Occipital lobe (tissue), 2 donors: Measurements from ENCODE around the gene MISP3. TPM values are rescaled to one million over a fixed set of nuclear protein-coding genes. Genes with fewer than 3 reads are reported as not detected.

Experiments
- DNase-seq: peaks from one replicate; lab custom pipeline; 2025; lab: John Stamatoyannopoulos, UW
- total RNA-seq: library from RNA; depleted of rRNA; stranded (reverse); fragments of >200 nt; gene quantifications from one replicate; pipeline ENCODE4 v1.2.3, GENCODE V29; 2014

MISP3 gene
- total RNA-seq, 1 donor from 2014 or later: 1.6 TPM

DNA sequence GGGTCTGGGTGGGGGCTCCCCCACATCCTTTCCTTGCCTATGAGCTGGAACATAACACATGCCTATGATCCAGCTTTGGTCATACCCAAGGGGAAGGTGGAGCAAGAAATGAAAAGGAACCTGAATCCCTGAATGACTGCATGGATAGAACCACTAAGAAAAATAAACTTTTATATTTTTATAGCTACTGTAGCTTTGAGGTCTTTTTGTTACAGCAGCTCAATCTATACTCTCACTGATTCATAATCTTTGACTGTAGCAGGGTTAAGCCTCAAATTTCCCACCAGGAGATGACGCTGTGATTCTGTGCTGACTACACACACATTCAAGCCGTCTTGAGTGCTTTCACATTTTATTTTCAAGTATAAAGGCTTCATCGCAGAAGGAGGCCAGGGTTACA, 19.6 kb upstream of the MISP3 start:
- no peak for DNase-seq

DNA sequence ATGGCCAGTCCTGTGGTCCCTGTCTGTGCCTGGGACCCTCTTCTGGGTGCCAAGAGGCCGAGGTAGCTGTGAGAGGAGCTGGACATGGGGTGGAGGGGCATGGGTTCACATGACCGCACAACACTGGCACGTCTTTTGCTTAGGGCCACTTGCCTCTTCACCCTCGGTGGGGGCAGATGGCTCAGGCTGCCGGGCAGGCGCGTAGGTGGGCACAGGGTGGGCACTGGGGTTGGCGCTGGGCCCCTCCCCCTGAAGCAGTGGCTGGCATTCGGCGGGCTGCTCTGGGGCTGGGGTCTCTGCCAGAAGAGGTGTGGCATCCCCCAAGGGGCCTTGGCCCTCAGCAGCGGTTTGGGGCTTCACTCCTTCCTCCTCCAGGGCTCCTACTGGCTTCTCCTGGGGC, 19.1 kb upstream of the MISP3 start:
- DNase-seq: no peak

- DNase-seq: no peak
These were observed 18.5 kb upstream of the MISP3 start for GRCh38 chr19:14054099-14054498.

DNA sequence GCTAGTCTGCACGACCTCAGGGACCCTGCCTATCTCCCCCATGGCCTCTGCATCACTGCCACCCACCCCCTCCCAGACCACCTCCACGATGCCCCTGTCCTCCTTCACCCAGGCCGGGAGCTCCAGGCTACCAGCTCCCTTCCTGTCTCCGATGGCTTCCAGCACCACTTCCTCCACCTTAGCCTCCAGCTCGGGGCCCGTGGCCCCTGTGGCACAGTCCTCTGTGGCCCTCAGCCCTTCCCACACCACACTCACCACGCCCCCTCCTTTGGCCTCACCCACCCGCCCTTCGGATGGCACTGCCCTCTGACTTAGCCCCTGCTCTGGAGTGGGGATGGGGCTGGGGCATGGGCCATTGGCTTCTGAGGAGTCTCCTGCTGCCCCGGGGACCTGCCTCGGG, 17.9 kb upstream of the MISP3 start:
- DNase-seq: no peak

DNA sequence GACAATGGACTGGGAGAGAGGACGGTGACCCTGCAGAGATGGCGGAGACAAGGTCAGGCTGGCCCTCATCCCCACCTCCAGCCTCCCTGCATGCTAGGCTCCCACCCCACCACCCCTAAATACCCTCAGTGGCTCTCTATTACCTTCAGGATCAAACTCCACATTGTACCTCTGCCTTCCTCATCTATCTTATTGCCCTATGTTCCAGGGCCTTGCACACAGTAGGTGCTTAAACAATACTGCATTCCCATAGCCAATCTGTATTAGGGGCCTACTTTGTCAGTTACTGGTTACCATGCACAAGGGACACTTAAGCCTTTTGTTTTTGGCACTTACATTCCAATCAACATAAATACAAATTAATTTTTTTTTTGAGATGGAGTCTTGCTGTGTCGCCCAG, 17.2 kb upstream of the MISP3 start:
- no peak for DNase-seq

- DNase-seq: no peak
These were observed 16.4 kb upstream of the MISP3 start for GRCh38 chr19:14056069-14056666.

GRCh38 chr19:14056741-14057356, 15.7 kb upstream of the MISP3 start:
- DNase-seq: no peak

GRCh38 chr19:14058182-14059092, 14.1 kb upstream of the MISP3 start:
- DNase-seq: no peak

- DNase-seq: no peak
These were observed 13.5 kb upstream of the MISP3 start for GRCh38 chr19:14059093-14059480.

DNA sequence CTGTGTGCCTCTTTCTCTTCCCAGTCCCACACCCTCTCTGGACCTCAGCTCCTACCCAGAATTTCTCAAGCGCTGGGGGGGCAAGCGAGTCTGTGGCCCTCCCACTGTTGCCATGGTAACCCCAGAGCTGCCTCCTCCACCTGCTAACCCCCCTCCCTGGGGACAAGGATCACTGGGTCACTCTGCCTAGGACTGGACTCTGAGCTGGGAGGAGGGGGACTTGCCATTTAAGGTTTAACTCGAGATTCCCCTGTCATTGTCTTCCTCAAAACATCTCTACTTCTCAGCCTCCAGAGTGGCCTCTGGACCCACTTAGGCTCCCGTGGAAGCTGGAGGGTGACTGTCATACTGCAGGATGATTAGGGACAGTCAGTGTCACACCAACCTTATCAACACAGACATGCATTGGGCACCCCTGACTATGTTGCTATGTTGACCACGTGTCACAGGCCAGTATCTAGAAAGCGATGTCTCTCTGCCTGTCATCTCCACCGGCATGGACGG, 12.9 kb upstream of the MISP3 start:
- DNase-seq: no peak

DNA sequence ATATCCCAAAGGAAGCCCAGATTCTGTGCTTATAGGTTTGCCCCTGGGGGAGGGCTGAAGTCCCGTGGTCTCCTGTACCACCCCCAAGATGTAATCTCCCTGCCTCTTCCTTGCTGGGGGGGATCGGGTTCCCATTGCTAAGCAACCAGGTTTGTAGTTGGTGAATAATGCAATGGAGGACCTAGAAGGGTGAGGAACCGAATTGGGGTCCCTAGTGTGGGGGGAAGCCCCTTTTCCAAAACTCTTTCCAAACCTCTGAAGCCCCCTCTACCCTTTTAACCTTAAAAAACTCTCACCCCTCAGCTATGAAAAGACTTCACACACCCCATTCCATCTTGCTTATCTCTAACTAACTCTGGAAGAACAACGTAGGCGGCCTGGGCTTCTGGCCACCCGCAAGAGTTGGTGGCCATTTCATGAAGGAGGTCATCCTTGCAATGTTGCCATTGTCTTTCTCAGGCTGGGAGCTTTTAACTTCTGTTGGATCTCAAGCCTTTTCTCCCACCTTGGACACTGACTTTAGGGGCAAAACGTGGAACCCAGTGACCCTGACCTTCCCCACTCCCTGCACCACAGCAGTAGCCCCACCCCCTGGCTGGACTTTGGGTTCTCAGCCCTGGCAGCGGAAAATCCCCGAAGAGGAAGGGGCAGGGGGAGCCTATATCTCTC, 11.4 kb upstream of the MISP3 start:
- no peak for DNase-seq

DNA sequence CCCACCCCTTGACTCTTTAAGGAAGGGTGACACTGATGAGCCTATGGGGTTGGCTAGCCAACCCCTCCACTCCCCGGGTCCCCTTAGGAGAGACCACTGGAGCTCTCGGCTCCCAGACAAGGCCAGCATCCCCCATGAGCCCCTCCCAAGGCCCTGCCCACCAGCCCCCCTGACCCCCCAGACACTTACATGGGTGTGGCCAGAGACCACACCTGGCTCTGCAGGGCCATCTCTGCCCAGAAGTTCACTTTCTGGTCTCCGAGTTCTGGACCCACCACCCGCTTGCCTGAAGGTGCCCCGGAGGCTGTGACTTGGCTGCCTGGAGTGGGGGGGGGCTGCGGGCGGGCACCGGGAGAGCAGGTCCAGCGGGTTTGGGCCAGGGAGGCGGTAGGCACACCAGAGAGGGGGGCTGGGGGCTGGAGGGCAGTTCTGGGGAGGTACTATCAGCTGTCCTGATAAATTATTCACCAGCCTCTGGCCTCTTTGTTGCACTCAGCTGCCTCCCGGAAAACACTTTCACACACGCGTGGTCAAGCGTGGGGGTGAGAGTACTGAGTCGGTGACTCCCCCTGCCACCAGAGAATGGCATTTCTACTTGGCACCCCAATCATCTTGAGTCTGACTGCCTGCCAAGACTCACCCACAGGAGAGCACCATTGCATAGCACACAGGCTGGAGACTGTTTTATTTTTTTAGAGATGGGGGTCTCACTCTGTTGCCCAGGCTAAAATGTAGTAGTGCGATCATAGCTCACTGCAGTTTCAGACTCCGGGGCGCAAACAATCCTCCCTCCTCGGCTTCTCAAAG, 10.6 kb upstream of the MISP3 start, which contains the start of gene PALM3:
Gene PALM3, minus strand, starts transcription at position 326 of the 807 bp plus-strand sequence. Its CDS starts 96 bp downstream, at position 230.
- DNase-seq: no peak

DNA sequence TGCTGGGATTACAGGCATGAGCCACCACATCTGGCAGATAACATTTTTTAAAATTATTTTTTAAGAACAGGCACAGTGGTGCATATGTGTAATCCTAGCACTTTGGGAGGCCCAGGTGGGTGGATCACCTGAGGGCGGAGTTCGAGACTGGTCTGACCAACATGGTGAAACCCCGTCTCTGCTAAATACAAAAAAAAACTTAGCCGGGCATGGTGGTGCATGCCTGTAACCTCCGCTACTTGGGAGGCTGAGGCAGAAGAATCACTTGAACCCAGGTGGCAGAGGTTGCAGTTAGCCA, 10.1 kb upstream of the MISP3 start:
- DNase-seq: no peak

- DNase-seq: no peak
These were observed 9.5 kb upstream of the MISP3 start for GRCh38 chr19:14063105-14063504.

- DNase-seq: no peak
These were observed 6.5 kb upstream of the MISP3 start for GRCh38 chr19:14066134-14066533.

- no peak for DNase-seq
These were observed 2.1 kb upstream of the MISP3 start for GRCh38 chr19:14070268-14071050.

GRCh38 chr19:14073261-14073924, 807 bp downstream of the MISP3 start:
- peak; percentile 60 for DNase-seq

GRCh38 chr19:14073925-14074838, 1.6 kb downstream of the MISP3 start:
- no peak for DNase-seq

GRCh38 chr19:14078411-14078810, 5.8 kb downstream of the MISP3 start:
- no peak for DNase-seq
